KOPT-K1 (cell line): ENCODE measurements around the gene CSTF2T.

Experiments used
- H3K27ac ChIP-seq: fragments of 200-600 bp; sonication (generic); 2 replicates; pipeline ENCODE4 v1.5.1; 2016; ENCODE audit warnings: antibody characterized with exemption, mild to moderate bottlenecking, low read depth, low read length; ENCODE audit not compliant: poor library complexity, severe bottlenecking
- H3K36me3 ChIP-seq: fragments of 200-600 bp; sonication (generic); 2 replicates; pipeline ENCODE4 v1.5.1; 2017; ENCODE audit warnings: antibody characterized with exemption, mild to moderate bottlenecking, low read length, moderate library complexity; ENCODE audit not compliant: insufficient read depth
- H3K9me3 ChIP-seq: fragments of 200-600 bp; sonication (generic); 2 replicates; pipeline ENCODE4 v1.5.1; 2017; ENCODE audit warnings: antibody characterized with exemption, low read length, mild to moderate bottlenecking; ENCODE audit not compliant: insufficient read depth, poor library complexity, severe bottlenecking

The CSTF2T gene, protein sequence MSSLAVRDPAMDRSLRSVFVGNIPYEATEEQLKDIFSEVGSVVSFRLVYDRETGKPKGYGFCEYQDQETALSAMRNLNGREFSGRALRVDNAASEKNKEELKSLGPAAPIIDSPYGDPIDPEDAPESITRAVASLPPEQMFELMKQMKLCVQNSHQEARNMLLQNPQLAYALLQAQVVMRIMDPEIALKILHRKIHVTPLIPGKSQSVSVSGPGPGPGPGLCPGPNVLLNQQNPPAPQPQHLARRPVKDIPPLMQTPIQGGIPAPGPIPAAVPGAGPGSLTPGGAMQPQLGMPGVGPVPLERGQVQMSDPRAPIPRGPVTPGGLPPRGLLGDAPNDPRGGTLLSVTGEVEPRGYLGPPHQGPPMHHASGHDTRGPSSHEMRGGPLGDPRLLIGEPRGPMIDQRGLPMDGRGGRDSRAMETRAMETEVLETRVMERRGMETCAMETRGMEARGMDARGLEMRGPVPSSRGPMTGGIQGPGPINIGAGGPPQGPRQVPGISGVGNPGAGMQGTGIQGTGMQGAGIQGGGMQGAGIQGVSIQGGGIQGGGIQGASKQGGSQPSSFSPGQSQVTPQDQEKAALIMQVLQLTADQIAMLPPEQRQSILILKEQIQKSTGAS

DNA sequence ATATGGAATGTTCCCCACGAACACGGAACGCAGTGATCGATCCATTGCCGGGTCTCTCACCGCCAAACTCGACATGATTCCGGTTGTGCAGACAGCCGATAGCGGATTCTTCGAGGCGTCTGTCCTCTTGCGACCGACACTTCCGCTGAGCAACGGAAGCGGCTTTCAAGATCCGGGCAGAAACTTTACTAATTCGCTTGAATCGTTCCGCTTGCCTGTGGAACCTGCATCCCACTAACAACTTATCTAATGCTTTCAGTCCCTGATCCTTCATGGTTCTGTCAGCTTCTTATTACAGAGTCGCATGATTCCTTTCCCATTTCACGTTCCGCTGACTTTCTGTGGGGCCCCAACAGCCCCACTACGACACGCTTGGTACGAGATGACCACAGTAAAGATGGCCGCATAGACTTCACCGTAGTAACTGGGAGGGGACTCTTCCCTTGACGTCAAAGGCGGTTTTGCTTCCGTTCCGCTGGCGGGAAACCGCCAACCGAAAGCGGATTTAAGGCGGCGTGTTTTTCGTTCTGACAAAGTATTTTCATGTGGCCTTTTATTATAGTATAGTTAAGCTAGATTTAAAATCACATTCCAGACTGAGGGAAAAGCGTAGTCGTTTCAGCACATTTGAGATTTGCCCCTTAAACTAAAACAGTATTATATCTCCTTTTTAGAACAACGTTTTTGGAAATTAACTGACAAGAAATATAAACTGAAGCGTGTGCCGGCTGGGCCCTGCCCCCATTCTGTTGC, at the start of gene CSTF2T:
Gene CSTF2T (minus strand): TSS at position 121 of the 753 bp plus-strand sequence. CDS start 46 bp downstream, at position 75.
- peak within 1 kb of the TSS; percentile 94 for H3K27ac ChIP-seq
- peaks cover 40% of the 10 kb centered on the region for H3K36me3 ChIP-seq
- H3K9me3 ChIP-seq = peaks cover 9% of the 10 kb centered on the region

DNA sequence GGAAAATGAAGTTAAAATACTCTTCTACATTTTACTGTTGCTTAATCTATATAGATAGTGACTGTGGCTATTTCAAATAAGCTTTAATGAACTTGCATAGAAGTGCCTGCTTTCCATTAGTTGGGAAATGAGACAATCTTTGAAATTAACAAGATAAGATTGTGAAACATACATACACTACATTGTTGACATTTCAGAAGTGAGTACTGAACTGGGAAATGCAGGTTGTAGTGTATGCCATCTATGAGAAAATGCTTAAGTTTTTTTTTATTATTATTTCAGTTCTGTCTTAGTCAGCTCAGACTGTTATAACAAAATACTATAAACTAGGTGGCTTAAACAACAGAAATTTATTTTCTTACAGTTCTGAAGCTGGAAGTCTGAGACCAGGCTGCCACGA, 49.6 kb upstream of the CSTF2T start:
- no peaks in the 10 kb centered on the region for H3K36me3 ChIP-seq
- H3K9me3 ChIP-seq = no peaks in the 10 kb centered on the region
- H3K27ac ChIP-seq = no peak overlapping the region

DNA sequence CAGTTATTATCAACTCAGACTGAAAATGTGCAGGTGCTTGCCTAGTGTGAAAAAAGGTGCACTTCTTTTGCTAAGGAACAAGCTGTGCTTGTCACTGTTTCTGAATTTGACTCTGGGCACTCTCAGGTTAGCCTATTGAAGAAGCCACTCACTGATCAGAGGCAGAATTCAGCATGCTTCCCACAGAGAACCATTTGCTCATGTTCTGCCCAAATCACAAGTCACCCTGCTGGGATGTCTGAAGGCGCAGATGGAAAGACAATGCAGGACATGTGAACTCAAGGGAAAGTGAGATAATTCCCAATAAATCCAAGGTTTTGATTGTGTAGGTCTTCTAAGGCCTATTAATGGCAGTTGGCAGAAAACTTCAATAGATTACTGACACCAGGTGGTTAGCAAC, 47.8 kb upstream of the CSTF2T start:
- H3K9me3 ChIP-seq = no peaks in the 10 kb centered on the region
- no peaks in the 10 kb centered on the region for H3K36me3 ChIP-seq
- H3K27ac ChIP-seq = no peak overlapping the region

DNA sequence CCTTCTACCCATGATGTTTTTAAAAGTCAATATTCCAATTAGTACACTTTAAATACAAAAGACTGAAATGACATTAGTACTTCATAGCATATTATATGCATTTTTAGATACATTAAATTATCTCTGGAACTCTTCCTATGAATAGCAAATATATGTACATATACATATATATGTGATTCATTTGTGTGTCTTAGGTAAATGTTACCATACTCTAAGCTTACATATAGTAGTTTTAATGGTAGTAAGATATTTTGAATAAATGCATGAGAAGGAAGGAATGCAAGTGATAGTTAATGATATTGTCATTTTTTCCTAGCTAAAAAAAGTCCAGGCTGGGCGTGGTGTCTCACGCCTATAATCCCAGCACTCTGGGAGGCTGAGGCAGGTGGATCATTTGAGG, 46.0 kb upstream of the CSTF2T start:
- no peaks in the 10 kb centered on the region for H3K9me3 ChIP-seq
- no peak overlapping the region for H3K27ac ChIP-seq
- H3K36me3 ChIP-seq = no peaks in the 10 kb centered on the region

DNA sequence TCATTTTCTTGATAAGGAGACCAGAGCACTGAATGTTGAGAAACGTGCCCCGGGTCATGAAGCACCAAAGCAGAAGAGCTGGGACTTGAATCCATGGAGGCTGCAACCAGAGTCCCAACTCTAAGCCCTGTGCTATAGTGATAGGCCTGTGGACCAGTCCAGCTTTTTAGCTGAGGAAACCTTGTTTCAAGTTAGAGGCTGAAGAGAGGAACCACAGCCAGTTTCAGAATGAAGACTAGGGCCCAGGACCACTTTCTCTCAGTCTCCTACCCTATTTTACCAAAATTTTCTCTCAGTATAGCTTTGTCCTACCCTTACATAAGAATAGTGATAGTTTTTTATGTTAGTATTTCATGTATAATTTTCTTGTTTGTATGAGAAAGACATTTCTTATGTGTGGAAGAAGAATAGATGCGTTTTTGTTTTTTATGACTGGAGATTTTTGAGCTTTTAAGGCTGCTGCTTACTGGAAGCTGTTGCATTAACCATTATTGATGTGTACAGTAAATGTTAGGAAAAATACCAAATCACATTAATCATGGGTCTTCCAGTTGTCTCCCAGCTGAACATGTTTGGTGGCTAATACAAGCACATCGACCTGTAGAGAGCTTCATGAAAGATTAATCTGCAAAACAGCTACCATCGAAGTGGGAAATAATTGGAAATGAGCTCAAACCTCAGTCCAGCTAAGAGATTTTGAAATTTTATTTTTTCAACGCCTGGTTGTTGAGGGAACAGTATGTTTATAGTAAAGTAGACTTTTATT, 45.0 kb upstream of the CSTF2T start:
- H3K27ac ChIP-seq = no peak overlapping the region

DNA sequence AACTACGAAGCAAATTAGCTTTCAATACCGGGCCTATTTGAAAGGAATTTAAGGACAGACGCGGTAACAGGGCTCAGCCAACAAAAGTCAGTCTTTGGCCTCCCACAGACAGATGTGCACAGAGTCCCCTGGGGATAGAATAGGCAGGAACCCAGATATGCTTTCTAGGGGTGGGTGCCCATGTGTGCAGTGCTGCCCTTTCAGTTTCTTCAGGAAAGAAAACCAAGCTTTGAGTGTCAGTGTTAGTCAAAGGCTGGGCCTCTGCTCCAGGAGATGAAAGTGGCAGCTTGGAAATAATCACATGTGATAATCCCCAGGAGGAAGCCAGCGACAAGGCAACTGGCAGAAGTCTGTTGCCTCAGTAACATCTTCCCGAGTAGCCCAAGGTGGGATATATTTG, 43.8 kb upstream of the CSTF2T start:
- no peaks in the 10 kb centered on the region for H3K36me3 ChIP-seq
- no peak overlapping the region for H3K27ac ChIP-seq
- no peaks in the 10 kb centered on the region for H3K9me3 ChIP-seq

More for the DNA sequence above, 45.0 kb upstream of the CSTF2T start:
- no peaks in the 10 kb centered on the region for H3K36me3 ChIP-seq
- no peaks in the 10 kb centered on the region for H3K9me3 ChIP-seq

DNA sequence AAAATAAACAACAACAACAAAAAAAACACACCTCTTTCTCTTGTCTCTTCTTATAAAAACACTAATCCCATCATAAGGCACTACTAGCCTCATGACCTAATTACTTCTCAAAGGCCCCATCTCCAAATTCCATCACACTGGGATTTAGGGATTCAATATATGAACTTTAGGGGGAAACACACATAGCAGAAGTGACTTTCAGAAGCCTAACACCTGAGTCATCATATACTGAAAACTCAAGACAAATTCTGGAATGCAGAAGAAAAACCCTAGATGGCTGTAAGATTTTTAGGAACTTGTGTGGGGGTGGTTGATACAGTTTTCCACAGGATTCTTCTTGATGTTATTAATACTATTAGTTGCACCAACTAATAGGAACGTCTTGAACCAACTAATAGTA, 33.7 kb upstream of the CSTF2T start:
- Histone ChIP-seq H3K9me3 (no peaks in the 10 kb centered on the region), H3K27ac (no peak overlapping the region), H3K36me3 (no peaks in the 10 kb centered on the region)

DNA sequence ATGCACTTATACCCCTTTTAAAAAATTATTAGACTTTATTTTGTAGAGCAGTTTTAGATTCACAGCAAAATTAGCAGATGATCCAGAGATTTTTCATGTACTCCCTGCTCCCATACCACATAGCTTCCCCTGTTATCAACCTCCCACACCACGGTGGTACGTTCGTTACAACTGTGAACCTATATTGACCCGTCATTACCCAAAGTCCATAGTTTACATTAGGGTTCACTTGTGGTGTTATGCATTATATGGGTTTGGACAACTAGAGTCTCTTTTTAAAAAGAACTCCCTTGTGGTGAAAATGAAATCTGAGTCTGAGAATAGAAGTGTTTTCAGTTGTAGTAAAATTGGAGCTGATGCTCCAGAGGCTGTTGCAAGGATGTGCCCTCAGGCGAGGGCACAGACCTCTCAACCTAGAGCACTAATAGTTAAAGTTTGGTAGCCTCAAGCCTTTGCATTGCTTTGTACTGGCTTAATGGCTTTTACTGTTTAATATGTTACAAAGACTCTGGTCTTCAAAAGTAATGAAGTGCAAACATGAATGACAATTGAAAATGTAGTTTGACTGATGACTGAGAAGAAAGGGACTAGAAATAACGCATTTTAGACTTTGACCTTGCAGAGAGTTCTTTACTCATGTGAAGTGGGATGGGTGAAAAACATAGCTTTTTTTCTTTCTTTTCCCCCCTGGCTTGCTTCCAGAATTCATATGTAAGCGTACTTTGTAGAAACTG, 30.6 kb upstream of the CSTF2T start:
- no peaks in the 10 kb centered on the region for H3K9me3 ChIP-seq
- no peaks in the 10 kb centered on the region for H3K36me3 ChIP-seq
- no peak overlapping the region for H3K27ac ChIP-seq

DNA sequence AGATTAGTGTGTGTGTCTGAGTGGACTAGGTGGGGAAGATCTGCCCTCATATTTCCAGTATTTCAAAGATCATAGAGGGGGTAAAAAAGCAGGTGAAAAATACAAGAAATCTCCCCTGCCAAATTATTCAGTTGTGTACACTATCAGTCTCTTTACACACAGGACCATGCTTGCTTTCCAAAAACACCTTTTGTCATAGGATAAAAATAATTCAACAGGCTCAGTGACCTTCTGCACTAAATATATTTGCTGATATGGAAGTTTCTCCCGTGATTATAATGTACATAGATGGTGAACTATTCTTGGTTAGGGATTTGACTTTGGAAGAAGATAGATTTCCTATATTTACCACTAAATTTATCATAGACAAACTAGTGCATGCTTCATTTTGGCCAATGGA, 24.6 kb upstream of the CSTF2T start:
- no peaks in the 10 kb centered on the region for H3K36me3 ChIP-seq

DNA sequence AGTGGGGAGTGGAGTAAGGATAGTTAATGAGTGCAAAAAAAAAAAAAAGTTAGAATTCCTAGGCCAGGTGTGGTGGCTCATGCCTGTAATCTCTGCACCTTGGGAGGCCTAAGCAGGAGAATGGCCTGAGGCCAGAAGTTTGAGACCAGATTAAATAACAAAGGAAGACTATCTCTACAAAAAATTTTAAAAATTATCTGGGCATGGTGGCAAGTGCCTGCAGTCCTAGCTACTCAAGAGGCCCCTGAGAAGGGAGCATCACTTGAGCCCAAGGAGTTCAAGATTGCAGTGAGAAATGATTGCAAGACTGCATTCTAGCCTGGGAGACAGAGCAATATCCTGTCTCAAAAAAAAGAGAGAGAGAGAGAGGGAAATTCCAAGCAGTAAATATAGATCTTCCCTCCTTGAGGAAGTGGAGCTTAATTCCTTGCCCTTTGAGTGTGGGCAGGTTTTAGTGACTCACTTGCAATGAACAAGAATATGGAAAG, 19.5 kb upstream of the CSTF2T start:
- no peak overlapping the region for H3K27ac ChIP-seq

More for the DNA sequence above, 24.6 kb upstream of the CSTF2T start:
- Histone ChIP-seq H3K27ac (no peak overlapping the region), H3K9me3 (no peaks in the 10 kb centered on the region)

DNA sequence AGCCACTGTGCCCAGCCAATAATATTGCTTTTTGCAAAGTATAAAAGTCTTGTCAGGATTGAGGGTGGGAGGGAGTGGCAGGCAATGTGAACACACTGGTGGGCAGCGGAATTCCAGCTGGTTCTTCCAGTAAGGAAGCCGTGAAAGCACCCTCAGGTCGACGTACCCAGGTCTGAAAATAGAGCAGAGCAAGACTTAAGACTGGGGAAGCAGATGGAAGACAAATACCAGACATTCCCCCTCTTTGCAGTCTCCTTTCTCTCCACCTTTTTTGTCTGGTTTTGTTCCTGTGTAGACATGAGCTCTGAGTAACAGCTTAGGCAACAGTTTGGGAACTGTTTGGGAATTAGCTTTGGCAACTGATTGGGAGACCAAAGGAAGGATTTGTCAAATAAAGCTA, 17.6 kb upstream of the CSTF2T start:
- no peaks in the 10 kb centered on the region for H3K36me3 ChIP-seq
- H3K9me3 ChIP-seq = no peaks in the 10 kb centered on the region
- no peak overlapping the region for H3K27ac ChIP-seq

More for the DNA sequence above, 19.5 kb upstream of the CSTF2T start:
- no peaks in the 10 kb centered on the region for H3K36me3 ChIP-seq
- no peaks in the 10 kb centered on the region for H3K9me3 ChIP-seq

DNA sequence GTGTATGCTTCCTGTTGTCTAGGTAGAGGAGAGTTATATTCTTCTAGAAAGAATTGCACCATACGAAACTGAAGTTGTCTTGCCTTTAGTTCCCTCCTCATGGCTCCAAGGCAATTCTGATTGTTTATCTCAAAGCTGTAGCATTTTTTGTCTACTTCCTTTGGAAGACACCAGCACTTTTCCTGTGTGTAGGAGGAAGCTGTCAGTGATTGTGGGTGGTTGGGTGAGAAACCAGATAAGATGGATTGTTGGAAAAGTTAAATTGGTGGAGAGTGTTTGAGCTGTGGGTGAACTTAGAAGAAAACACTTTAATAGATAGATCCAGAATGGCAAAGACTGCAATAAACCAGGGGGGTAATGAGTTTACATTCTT, 12.1 kb upstream of the CSTF2T start:
- Histone ChIP-seq H3K36me3 (no peaks in the 10 kb centered on the region), H3K27ac (no peak overlapping the region), H3K9me3 (no peaks in the 10 kb centered on the region)

DNA sequence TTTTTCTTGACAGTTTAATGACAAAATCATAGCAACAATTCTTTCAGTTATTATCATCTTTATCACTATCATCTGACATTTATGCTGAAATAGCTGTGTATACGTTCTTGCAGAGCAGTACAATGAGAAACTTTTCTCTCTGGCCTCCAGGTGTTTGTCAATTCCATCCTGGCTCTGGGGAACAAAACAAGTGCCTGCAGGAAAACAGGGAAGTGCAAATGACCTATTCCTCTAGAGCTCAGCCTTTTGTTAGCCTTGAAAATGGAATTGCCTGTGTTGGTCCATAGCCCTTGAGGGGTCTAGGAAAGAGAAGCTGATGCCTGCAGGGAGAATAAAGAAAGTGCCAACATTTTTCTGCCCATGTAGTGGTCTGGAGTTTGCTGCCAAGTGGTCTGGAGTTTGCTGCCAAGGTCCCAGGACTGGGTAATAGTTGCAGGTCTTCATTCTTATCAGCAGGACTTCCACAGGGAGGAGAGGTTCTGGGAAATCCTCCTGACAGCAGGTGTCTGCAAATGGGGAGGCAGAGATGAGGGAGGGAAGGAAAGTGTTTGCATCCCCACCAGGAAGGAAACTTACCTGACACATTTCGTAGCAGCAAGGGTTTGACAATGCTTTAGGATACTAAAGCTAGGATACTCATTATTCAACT, 10.1 kb upstream of the CSTF2T start:
- Histone ChIP-seq H3K9me3 (no peaks in the 10 kb centered on the region), H3K36me3 (no peaks in the 10 kb centered on the region), H3K27ac (no peak overlapping the region)

DNA sequence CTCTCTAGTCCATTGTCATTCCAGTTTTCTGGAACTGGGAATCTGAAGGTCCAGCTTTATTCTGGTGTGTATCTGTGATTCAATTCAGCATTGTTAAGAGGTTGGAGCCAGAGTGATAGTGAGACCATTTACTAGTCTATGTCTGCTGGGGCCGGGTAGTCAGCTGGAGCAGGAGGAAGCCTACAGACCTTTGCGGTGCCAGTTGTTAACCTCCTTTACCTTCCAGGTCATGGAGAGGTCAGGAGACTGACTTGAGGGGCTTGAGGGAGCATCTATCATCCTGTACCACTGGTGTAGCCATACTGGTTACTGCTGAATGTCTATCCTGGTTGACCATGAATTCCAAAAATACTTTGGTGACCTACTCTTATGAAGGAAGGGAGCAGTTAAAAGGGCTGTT, 9.2 kb upstream of the CSTF2T start:
- no peaks in the 10 kb centered on the region for H3K36me3 ChIP-seq
- no peaks in the 10 kb centered on the region for H3K9me3 ChIP-seq
- no peak overlapping the region for H3K27ac ChIP-seq
